ENCODE data around the gene MERTK.

MERTK gene

GRCh38 chr2:112000399-112001135, 102.2 kb downstream of the MERTK start:
- no peak for TF ChIP-seq EZH2phosphoT487 (IDR thresholded peaks at IDR 0.05; ENCODE audit: borderline replicate concordance, low read length)
- no peak for TF ChIP-seq CTCF (IDR thresholded peaks at IDR 0.05; ENCODE audit: low read depth, low read length, poor library complexity, severe bottlenecking)
- Histone ChIP-seq H3K79me2 (ENCODE audit: control insufficient read depth, low read length) (no peaks in the 10 kb centered on the region), H3K4me1 (ENCODE audit: control insufficient read depth, low read length) (peaks cover 16% of the 10 kb centered on the region), H4K20me1 (ENCODE audit: control insufficient read depth, insufficient read depth, low read depth, low read length) (no peaks in the 10 kb centered on the region), H3K9me3 (ENCODE audit: control insufficient read depth, insufficient read depth, low read length) (no peaks in the 10 kb centered on the region), H3K36me3 (ENCODE audit: control insufficient read depth, low read length) (no peaks in the 10 kb centered on the region), H3K27me3 (ENCODE audit: control insufficient read depth, low read length) (no peaks in the 10 kb centered on the region), H3F3A (ENCODE audit: control insufficient read depth, insufficient read depth) (peaks cover 8% of the 10 kb centered on the region), H3K9me2 (replicated peaks; ENCODE audit: control insufficient read depth, low read length) (no peaks in the 10 kb centered on the region), H3K27ac (ENCODE audit: low read depth, low read length) (no peak overlapping the region), H3K4me2 (ENCODE audit: low read length) (peak overlapping the region; percentile 46), H3K4me3 (ENCODE audit: low read length) (peak overlapping the region; percentile 4; the same call in 1 of the 2 replicates)

GRCh38 chr2:112001136-112001715, 102.8 kb downstream of the MERTK start:
- Histone ChIP-seq H3K9me3 (ENCODE audit: control insufficient read depth, insufficient read depth, low read length) (no peaks in the 10 kb centered on the region), H3K27ac (ENCODE audit: low read depth, low read length) (no peak overlapping the region), H3K27me3 (ENCODE audit: control insufficient read depth, low read length) (no peaks in the 10 kb centered on the region), H3K9me2 (replicated peaks; ENCODE audit: control insufficient read depth, low read length) (no peaks in the 10 kb centered on the region), H3K4me3 (ENCODE audit: low read length) (peak overlapping the region; percentile 4; the same call in 1 of the 2 replicates), H4K20me1 (ENCODE audit: control insufficient read depth, insufficient read depth, low read depth, low read length) (no peaks in the 10 kb centered on the region), H3F3A (ENCODE audit: control insufficient read depth, insufficient read depth) (peaks cover 8% of the 10 kb centered on the region), H3K79me2 (ENCODE audit: control insufficient read depth, low read length) (no peaks in the 10 kb centered on the region), H3K4me1 (ENCODE audit: control insufficient read depth, low read length) (peaks cover 16% of the 10 kb centered on the region), H3K4me2 (ENCODE audit: low read length) (peak overlapping the region; percentile 46), H3K36me3 (ENCODE audit: control insufficient read depth, low read length) (no peaks in the 10 kb centered on the region)
- no peak for TF ChIP-seq CTCF (IDR thresholded peaks at IDR 0.05; ENCODE audit: low read depth, low read length, poor library complexity, severe bottlenecking)
- TF ChIP-seq EZH2phosphoT487 (IDR thresholded peaks at IDR 0.05; ENCODE audit: borderline replicate concordance, low read length): no peak

GRCh38 chr2:112001942-112002341, 103.5 kb downstream of the MERTK start:
- H4K20me1 ChIP-seq (ENCODE audit: control insufficient read depth, insufficient read depth, low read depth, low read length): no peaks in the 10 kb centered on the region

More at GRCh38 chr2:112001942-112002341, 103.5 kb downstream of the MERTK start:
- Histone ChIP-seq H3F3A (ENCODE audit: control insufficient read depth, insufficient read depth) (peaks cover 8% of the 10 kb centered on the region), H3K27ac (ENCODE audit: low read depth, low read length) (no peak overlapping the region), H3K27me3 (ENCODE audit: control insufficient read depth, low read length) (no peaks in the 10 kb centered on the region), H3K9me2 (replicated peaks; ENCODE audit: control insufficient read depth, low read length) (no peaks in the 10 kb centered on the region), H3K9me3 (ENCODE audit: control insufficient read depth, insufficient read depth, low read length) (no peaks in the 10 kb centered on the region), H3K4me1 (ENCODE audit: control insufficient read depth, low read length) (peaks cover 16% of the 10 kb centered on the region), H3K4me3 (ENCODE audit: low read length) (no peak overlapping the region), H3K36me3 (ENCODE audit: control insufficient read depth, low read length) (no peaks in the 10 kb centered on the region), H3K4me2 (ENCODE audit: low read length) (no peak overlapping the region), H3K79me2 (ENCODE audit: control insufficient read depth, low read length) (no peaks in the 10 kb centered on the region)
- TF ChIP-seq EZH2phosphoT487 (IDR thresholded peaks at IDR 0.05; ENCODE audit: borderline replicate concordance, low read length) (no peak), CTCF (IDR thresholded peaks at IDR 0.05; ENCODE audit: low read depth, low read length, poor library complexity, severe bottlenecking) (no peak)

All from DOHH2 (cell line).